ENCODE results near the gene SORCS2. TPM values are rescaled to one million over a fixed set of nuclear protein-coding genes. Genes with fewer than 3 reads are reported as not detected.

SORCS2 gene
- total and polyA plus RNA-seq, 7 donors, result 0.18 to 1.5 (median 0.36) TPM

- H3K4me3 ChIP-seq, result no peak overlapping the region
- intact Hi-C loops (cut with DNase I), result no loop called here
- 58 to 65% (median 61%) methylated on average over 7 to 8 of the region's 8 CpGs for WGBS, 3 donors
- ATAC-seq, result no peak
- H3K9me3 ChIP-seq, result no peaks in the 10 kb centered on the region
- H3K36me3 ChIP-seq (ENCODE audit: insufficient read depth in 1 of 2, low read depth in 1 of 2), result no peaks in the 10 kb centered on the region
- H3K4me1 ChIP-seq, result no peaks in the 10 kb centered on the region
- H3K27ac ChIP-seq, result no peak overlapping the region
- no peak for DNase-seq
- peaks cover 0 to 7% (median 5%) of the 10 kb centered on the region in 3 donors for H3K27me3 ChIP-seq (ENCODE audit: insufficient read depth in 3 of 3, low read length in 2 of 3)
- no peak for TF ChIP-seq CTCF (IDR thresholded peaks at IDR 0.05)
Measured at GRCh38 chr4:7382634-7383014, 190.3 kb downstream of the SORCS2 start.

DNA sequence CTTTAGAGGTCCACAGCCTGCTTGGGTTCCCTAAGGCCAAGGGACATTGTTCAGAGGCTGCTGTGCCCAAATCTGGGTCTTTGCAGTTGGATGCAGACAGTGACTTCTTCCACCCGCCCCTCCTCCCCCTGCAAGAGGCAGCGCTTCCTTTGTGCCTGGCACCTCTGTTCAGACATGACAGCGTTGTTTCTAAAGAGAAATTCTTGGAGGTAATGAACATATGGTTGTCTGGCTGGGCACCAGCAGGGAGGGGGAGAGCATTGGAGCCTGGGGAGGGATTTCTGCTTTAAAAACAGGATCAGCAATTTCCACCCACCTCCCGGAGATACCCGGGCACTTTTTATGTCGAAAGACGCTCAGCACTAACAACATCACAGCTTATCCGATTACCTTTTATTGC is 190.9 kb downstream of the SORCS2 start:
- DNase-seq (no peak), ATAC-seq (no peak)
- no peak overlapping the region for H3K27ac ChIP-seq
- H3K9me3 ChIP-seq, result no peaks in the 10 kb centered on the region
- intact Hi-C loops (cut with DNase I), result no loop called here
- peaks cover 0 to 5% (median under 1%) of the 10 kb centered on the region in 3 donors for H3K27me3 ChIP-seq (ENCODE audit: insufficient read depth in 3 of 3, low read length in 2 of 3)
- H3K4me1 ChIP-seq, result no peaks in the 10 kb centered on the region
- no peak for TF ChIP-seq CTCF (IDR thresholded peaks at IDR 0.05)
- H3K4me3 ChIP-seq, result no peak overlapping the region
- H3K36me3 ChIP-seq (ENCODE audit: insufficient read depth in 1 of 2, low read depth in 1 of 2), result no peaks in the 10 kb centered on the region
- 66 to 74% (median 72%) methylated on average over 8 of the region's 8 CpGs for WGBS, 3 donors

DNA sequence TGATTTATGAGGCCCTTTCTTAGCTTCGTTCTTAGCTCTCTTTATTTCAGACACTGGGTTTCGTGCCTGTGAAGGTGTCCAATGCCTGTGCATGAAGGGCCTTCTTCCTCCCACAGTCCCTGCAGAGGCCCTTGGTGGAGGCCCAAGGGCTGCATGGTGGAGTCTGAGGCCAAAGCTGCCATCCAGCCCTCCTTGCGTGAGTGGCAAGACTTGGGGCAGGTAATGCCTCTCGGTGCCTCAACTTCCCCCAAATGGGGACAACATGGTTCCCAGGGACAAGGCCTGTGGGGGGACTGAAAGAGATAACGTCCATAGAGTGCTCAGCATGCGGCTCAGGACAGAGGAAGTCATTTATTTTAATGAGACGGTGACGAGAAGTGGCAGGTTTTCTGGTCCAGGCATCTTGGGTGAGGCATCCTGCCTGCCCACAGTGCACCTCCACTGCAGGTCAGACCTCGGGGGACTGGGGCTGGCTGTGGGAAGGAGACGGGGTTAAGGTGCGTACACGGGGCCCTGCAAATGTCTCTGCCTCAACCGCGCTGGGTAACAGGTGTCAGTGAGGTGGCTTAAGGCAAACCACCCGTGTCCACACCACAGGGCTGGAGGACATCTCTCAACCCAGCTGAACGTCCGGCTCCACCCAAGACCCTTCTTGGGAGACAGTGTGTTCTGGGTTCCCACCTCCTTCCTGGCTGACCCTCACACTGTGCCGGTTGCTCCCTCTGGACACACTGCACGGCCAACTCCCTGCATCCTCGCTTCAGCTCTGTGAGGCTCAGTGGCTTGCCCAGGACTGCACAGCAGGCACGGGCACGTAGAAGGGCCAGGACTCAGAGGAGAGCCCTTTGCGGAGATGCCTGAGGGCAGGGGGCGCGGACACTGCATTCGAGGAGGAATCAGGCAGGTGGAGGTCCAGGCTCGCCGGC is 191.9 kb downstream of the SORCS2 start:
- Histone ChIP-seq H3K27ac (no peak overlapping the region), H3K9me3 (no peaks in the 10 kb centered on the region), H3K4me3 (no peak overlapping the region), H3K36me3 (ENCODE audit: insufficient read depth in 1 of 2, low read depth in 1 of 2) (no peaks in the 10 kb centered on the region), H3K27me3 (ENCODE audit: insufficient read depth in 3 of 3, low read length in 2 of 3) (peaks cover 0 to 3% (median 0%) of the 10 kb centered on the region in 3 donors), H3K4me1 (no peaks in the 10 kb centered on the region)
- ATAC-seq (no peak), DNase-seq (no peak)
- intact Hi-C loops (cut with DNase I), result no loop called here
- TF ChIP-seq CTCF (IDR thresholded peaks at IDR 0.05), result no peak
- WGBS, 3 donors, result 85 to 86% (median 85%) methylated on average over 28 of the region's 28 CpGs

DNA sequence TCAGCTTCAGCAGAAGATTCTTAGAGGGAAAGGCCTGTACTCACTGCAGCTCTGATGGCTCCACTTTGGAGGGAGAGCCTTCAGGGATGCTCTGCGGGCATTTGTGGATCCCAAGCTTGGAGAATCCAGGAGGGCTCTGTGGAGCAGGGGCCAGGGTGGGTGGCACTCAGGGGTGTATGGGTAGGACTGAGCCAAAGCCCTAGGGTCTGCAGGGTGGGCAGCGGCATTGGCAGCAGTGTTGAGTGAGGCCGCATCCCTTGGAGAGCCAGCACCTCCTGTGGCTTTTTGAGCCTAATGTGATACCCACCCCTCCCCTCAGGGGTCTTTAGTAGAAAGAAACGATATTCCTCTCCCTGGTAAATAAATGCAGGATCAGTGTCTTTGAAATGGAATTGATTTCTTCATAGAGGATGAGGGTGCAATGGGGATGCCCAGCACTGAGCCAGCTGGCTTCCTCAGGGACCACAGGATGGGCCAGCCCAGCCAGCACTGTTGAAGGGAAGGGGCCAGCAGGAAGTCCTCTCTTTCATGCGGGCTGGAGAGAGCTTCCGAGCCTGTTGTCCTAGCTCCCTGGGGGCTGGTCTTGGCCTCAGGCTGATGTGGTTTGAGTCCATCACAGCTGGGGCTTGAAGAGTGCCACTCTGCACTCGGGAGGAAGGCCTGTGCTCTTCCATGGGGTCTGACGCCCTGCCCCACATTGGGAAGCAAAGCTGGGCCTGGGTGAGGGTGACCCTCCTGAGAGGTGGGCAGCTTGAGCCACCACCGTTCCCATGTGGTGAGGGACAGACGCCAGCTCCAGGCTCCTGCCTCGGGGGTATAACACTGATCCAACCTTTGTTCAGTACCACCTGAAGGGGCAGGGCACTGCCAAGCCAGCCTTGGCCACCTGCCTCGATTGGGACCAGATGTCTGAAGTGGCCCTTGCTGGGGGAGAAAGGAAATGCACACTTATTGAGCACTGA is 192.9 kb downstream of the SORCS2 start:
- H3K4me1 ChIP-seq, result no peaks in the 10 kb centered on the region
- H3K27me3 ChIP-seq (ENCODE audit: insufficient read depth in 3 of 3, low read length in 2 of 3), result peaks cover 0 to 6% (median 0%) of the 10 kb centered on the region in 3 donors
- H3K36me3 ChIP-seq (ENCODE audit: insufficient read depth in 1 of 2, low read depth in 1 of 2), result no peaks in the 10 kb centered on the region
- WGBS, 3 donors, result 56 to 58% (median 58%) methylated on average over 12 of the region's 12 CpGs
- intact Hi-C loops (cut with DNase I), result no loop called here
- DNase-seq, result no peak
- no peaks in the 10 kb centered on the region for H3K9me3 ChIP-seq
- no peak for TF ChIP-seq CTCF (IDR thresholded peaks at IDR 0.05)
- no peak for ATAC-seq
- no peak overlapping the region for H3K4me3 ChIP-seq
- H3K27ac ChIP-seq, result no peak overlapping the region

All from psoas muscle (tissue), 8 donors.